Activated CD8-positive, alpha-beta memory T cell treated with anti-CD3 and anti-CD28 coated beads for 1 hour (primary cell): Measurements from ENCODE around the gene TRIM13.

ENCODE experiments used
- DNase-seq, 2 donors: peaks; one replicate each; pipeline ENCODE4 v3.0.0-alpha.2; 2020; ENCODE audit warnings: low read depth in 1 of 2; ENCODE audit errors: extremely low read depth in 1 of 2

The TRIM13 gene

DNA sequence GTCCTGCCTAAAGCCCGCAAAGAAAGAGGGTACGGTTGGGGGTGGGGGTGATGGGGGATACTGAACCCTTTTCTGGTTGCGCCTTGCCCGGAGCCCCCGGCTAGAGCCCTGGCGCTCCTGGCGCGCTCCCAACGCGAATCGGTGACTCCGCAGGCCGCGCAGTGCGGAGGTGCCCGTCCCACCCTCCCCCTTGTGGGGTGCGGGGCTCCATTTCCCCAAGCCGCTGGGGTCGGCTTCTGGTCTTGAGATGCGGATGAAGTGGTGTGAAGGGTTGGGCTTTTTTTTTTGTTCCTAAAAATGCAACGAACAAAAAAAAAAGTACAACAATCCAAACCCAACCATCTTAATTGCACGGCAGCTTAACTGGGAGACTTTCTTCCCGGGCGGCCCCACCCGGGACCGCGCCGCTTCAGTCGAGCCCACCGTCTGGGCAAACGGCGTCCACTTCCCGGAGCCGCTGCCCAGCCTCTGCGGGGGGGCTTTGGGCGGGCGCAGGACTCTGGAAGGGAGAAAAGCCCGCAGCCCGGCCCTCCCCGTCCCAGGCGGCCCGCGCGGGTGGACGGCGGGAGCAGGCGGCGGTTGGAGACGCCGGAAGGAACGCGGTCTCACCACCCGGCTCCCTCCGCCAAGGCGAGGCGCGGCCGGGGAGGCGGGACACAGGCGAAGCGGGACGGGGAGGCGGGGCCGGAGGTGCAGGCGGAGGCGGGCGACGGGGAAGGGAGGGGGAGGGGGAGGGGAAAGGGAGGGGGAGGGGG, 504 bp upstream of the TRIM13 start:
- DNase-seq = peak; percentile 59 to 80

DNA sequence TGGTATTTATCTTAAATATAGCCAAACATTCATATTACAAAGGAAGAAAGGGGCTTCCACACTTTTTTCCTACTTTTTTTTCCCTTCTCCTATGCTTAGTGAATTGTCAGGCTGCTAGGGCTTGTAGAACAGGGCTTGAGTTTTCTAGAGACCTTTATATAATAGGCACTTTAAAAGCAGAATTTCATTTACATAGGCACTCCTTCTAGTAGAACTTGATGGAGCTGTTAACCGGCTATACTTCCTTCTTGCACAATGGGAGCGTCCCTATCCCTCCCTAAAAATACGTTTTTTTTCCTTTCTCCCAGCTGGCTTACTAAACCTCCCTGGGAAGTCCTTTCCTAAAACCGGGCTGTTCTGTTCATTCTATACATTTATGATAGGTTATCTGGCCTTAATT, 1.1 kb downstream of the TRIM13 start:
- no peak for DNase-seq

DNA sequence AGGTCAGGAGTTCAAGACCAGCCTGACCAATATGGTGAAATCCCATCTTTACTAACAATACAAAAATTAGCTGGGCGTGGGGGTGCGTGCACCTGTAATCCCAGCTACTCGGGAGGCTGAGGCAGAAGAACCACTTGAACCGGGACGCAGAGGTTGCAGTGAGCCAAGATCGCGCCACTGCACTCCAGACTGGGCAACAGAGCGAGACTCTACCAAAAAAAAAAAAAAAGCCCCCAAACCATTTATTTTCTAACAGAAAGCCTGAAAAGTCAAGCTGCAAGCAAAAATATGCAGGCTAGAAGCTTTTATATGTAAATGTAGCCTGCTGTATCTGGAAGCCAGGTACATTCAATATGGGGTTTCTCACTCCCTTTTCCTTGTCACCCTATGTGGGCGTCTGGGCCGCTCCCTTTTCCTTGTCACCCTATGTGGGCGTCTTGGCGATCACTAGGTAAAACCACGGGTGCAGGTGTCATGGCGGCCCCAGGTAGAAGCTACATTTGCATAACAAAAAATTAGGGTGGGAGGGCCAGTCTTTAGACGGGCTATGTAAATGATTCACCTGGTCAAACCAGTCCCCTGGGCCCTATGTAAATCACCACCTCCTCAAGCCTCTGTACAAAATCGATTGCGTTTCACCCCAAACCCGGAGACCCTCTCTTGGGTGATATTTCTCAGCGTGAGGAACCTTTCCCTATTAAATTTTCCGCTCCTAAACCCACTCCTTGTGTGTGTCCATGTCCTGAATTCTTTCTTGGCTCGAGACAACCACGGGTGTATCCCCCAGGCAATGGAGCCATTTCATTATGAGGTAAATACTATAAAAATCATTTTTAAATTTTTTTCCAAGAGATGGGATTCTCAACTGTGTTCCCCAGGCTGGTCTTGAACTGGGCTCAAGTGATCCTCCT, 2.1 kb downstream of the TRIM13 start:
- no peak for DNase-seq

DNA sequence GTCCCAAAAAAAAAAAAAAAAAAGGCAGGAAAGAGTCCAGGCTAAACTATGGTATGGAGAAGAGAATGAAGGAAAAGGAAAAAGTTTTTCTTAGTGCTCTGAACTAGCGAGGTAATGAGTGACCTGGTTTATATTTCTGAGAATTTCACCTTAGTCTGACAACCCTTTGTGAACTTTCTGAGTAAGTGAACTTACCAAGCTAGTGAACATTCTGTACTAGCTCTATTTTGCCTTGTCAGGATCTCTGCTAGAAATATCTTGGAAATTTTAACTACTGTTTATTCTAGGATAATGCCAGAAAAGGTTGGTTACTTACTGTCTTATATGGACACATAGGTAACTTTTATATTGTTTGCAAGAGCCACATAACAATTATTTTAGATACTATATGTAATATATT, 4.4 kb downstream of the TRIM13 start:
- DNase-seq = no peak

DNA sequence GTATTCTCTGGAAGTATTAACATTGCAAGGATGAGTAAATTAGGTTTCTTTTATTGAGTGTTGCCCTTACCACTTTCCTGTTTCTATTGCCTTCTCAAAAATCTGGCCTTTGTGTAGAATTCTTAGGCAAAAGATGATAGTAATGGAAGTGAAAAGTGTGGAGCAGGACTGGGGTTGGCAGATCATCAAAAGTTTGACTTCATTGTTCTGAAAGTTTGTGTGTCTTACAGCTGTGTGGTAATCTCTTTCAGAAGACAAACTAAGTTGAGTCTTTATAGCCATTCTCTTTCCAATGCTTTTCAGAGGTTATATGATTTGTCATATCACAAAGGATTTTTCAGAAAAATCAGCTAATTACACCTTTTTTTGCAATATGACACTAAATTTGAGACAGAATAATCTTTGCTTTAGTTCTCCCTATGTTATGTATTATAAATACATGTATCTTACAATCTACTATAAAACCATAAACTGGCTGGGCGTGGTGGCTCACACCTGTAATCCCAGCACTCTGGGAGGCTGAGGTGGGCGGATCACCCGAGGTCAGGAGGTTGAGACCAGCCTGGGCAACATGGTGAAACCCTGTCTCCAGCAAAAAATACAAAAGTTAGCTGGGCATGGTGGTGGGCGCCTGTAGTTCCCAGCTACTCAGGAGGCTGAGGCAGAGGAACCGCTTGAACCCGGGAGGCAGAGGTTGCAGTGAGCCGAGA, 9.7 kb downstream of the TRIM13 start:
- no peak for DNase-seq

DNA sequence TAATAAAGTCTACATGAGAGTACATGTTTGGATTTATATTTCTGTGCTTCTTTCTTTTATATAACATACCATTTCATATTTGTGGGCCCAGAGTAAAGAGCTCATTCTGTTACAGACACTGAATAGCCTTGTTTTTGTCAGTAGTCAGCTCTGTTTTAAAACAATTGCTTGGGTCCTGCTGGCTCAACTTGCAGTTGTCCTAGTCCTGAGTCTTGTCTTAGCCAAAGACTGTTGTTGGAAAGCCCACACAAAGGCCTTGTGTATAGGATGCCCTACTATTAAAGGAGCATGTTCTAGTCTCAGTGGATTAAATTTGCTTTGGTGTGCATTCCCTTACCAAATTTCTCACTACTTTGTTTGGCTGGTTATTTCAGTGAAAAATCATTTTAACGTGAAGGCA, 14.6 kb downstream of the TRIM13 start:
- no peak for DNase-seq

DNA sequence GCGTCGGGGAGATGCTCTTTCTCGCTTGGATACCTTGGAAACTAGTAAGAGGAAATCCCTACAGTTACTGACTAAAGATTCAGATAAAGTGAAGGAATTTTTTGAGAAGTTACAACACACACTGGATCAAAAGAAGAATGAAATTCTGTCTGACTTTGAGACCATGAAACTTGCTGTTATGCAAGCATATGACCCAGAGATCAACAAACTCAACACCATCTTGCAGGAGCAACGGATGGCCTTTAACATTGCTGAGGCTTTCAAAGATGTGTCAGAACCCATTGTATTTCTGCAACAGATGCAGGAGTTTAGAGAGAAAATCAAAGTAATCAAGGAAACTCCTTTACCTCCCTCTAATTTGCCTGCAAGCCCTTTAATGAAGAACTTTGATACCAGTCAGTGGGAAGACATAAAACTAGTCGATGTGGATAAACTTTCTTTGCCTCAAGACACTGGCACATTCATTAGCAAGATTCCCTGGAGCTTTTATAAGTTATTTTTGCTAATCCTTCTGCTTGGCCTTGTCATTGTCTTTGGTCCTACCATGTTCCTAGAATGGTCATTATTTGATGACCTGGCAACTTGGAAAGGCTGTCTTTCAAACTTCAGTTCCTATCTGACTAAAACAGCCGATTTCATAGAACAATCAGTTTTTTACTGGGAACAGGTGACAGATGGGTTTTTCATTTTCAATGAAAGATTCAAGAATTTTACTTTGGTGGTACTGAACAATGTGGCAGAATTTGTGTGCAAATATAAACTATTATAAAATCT, 15.7 kb downstream of the TRIM13 start:
- DNase-seq = no peak

DNA sequence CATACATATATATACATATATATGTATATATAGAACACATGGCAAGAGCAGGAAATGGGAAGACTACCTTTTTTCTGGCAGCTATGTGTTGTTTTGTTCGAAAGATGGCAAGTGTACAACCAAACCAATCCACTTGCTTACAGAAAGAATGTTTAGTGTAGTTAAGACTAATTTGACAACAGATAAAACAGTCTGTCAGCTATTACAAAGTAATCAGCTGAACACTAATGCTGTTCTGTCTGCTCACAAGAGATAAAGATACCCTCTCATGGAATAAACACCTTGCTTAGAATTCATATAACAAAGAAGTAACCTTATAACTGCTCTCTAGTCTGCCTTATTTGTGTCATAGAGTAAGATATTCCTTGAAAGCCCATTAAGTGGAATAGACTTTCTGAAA, 17.5 kb downstream of the TRIM13 start:
- DNase-seq = no peak

DNA sequence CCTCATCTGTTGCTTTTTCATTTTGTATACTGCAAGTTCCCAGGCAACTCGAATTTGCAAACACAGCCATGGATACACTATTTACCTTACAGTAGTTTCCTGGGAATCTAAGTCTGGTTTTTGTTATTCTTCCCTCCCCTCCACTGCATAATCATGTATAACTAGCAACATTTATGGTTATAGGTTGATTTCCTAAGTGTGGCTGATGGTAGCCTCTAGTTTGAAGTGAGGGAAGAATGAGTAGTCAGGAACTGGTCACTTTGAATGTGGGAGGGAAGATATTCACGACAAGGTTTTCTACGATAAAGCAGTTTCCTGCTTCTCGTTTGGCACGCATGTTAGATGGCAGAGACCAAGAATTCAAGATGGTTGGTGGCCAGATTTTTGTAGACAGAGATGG, 18.4 kb downstream of the TRIM13 start, which contains the start of gene KCNRG:
Gene KCNRG, plus strand, starts transcription at position 187 of the 400 bp plus-strand sequence. Its CDS starts 50 bp downstream, at position 237.
- DNase-seq = no peak

DNA sequence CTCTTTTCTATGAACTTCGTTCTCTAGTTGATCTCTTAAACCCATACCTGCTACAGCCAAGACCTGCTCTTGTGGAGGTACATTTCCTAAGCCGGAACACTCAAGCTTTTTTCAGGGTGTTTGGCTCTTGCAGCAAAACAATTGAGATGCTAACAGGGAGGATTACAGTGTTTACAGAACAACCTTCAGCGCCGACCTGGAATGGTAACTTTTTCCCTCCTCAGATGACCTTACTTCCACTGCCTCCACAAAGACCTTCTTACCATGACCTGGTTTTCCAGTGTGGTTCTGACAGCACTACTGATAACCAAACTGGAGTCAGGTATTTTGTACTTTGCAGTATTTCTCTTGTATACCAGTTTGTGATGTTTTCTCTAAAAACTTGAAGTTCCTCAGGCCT, 18.9 kb downstream of the TRIM13 start:
- DNase-seq = no peak

DNA sequence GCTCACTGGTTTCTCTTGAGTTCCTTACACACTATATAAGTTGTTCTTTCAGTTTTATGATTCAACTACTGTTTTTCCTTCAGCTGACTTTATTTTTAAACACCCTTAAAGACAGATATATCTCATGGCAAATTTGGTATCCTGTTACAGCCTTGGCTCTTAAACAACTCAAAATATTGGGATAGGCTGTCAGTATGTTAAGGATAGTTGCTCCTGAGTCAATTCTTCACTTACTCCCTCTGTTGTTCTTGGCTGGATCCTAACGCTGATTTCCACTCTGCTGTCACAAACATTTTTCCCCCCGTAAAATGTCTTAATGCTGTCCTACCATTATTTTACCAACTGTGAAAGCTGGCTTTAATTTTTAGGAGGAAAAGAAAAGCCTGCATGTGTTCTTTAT, 19.6 kb downstream of the TRIM13 start:
- DNase-seq = no peak

DNA sequence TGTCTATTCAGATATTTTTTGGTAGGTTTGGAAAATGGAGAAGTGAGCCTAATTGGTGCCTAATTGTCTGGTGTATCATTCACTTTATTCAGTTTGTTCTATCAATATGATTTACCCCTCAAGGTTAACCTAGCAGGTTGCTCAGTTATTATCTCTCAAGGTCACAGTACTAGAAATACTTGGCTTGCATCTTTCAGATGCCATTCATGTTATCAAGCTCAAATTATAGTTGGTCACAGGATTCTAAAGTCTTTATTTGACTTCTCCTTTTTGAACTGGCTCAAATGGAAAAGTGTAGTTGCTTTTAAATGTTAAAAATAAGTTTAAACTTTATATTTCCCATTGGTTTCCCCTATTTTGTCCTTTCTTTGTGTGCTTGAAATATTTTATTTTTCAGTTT, 21.0 kb downstream of the TRIM13 start:
- DNase-seq = no peak

DNA sequence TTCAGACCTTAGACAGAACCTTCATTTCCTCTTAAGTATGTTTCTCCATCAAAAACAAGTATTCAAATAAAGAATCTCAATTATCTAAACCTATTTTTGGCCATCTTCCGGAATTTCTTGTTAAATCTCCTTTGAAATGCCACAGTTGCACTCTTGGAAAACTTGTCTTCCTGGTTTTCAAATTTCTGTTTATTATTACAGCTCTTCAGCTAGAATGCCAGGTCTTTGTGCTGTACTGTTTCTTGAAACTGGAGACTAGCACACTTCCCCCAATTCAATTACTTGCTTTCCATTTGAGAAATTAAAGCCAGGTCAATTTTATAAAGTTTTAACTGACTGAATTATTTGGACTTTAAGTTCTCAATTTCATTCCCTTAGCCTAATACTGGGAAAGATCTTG, 28.6 kb downstream of the TRIM13 start:
- DNase-seq = no peak

DNA sequence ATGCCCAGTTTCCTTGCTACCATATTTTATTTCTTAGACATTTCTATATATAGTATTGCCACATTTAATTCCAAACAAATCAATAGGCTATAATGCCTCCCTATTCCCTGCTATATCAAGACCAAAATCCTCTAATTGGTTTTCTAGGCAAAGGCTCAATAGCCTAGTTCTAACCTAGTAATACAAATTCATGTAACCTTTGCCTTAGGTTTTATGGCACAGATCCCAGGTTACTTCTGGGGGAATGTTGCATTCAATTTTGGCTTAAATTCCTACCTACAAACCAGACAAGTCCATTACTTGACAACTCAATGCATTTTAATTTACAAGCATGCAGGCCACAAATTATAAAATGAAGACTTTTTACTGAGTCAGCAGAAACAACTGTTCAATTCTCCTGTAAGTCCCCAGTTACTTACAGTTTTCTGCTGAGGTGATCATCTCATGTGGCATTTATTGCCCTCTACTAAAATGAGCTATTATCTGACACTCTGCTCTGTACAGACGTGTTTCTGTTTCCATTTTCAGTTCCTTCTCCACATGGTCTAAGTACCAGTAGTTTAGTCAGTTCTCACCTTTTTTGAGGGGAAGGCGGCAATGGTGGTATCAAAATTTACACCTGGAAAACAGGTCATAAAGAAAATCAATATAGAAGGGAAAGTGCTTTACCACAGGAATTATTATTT, 30.1 kb downstream of the TRIM13 start:
- DNase-seq = no peak

DNA sequence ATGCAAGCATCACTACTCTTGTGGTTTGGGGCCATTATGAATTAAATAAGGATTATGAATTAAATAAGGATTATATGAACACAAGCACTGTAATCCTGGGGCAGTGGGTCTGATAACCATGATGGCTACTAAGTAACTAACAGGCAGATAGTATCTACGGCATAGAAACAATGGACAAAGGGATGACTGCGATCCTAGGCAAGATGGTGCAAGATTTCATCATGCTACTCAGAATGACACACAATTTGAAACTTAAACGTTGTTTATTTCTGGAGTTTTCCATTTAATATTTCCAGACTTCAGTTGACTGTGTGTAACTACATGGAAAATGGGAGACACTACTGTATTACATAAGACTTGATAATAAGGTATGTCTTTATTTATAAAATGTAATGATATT, 33.5 kb downstream of the TRIM13 start:
- no peak for DNase-seq

DNA sequence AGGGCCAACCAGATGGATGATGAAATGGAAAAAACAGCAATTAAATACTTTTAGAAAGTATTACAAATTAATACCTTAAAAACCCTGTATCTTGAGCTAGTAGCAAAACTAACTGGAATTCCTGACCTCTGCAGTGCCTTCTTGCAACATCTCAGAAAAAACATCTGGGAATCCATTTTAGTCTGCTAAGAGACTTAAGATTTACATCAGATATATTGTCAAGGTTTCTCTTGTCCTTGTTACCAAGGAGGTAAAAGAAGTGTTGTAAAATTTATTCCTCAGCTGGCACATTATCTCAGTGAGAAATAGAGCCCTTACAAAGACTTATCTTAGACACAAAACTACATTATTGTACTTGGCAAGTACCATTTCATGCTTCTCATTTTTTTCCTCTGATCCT, 36.9 kb downstream of the TRIM13 start:
- DNase-seq = no peak

DNA sequence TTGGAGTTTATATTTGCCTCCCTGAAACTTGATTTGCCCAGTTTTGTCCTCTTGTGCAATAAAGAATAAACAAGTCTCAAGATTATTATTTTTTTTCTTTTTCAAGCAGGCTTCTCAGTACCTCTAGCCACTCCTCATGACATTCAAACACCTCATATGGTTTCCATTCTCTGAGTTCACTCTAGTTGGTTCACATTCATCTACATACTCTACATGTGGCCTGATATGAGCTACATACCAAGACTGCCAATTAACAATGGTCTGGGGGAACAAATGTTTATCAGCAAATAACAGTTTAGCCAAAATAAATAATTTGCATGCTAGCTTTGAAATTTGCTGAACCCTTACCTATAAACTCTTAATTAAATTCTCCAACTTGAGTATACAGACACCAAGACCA, 40.9 kb downstream of the TRIM13 start:
- no peak for DNase-seq

DNA sequence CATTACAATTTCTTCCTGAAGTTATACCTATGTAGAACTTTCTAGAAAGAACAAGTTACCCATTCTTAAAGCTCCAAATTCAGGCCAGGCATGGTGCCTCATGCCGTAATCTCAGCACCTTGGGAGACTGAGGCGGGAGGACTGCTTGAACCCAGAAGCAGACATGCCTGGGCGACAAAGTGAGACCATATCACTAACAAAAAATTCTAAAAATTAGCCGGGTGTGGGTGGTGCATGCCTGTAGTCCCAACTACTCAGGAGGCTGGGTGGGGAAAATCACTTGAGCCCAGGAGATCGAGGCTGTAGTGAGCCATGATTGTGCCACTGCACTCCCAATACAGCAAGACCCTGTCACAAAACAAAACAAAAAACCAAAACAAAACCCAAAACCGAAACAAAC, 41.4 kb downstream of the TRIM13 start:
- DNase-seq = no peak

DNA sequence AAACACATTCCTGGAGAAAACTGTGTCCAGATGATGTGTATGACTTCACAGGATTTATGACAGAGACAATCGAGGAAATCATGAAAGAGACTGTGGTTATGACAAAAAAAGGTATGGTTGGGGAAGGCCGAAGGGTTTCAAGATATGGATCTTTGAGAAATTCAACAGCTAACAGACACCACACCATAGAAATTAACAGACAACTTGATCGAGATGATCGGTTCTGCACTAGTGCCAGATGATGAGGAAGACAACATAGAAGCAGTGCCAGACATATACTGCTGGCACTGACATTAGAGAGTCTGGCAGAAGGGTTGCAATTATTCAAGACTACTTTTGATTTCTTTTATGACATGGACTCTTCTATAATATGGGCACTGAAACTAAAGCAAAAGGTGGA, 55.6 kb downstream of the TRIM13 start:
- DNase-seq = no peak

DNA sequence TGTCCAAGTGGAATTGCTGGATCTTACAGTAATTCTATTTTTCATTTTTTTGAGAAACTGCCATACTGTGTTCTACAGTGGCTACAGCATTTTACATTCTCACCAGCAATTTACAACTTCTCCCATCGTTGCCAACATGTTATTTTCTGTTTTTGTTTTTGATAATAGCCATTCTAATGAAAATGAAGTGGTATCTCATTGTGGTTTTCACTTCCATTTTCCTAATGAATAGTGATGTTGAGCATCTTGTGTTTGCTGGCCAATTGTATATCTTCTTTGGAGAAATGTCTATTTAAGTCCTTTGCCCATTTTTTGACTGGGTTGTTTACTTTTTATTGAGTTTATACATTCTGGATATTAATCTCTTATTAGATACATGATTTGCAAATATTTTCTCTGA, 57.0 kb downstream of the TRIM13 start:
- DNase-seq = no peak
